Measurements from ENCODE around the gene CHD9.

Gene CHD9

DNA sequence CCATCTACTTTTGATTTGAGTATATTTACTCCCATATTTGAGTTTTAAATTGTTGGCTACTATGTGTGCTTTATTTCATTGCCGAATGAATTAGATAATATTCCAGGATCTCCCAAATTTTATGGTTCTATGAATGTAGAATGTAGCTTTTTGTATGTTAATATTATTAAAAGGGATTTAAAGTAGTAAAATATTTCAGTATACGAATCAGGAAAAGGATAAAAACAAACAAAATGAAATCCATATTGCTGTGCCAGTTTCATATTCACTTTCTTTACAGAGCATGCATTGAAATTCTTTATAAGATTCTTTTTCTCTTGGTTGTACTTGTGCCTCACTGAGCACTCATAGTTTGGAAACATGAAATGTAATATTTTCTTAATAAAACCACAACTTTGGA, 155.1 kb downstream of the CHD9 start:
- TF ChIP-seq POLR2AphosphoS5 (IDR thresholded peaks at IDR 0.05; ENCODE audit: low read depth, low read length) (no peak), TAF1 (IDR thresholded peaks at IDR 0.05; ENCODE audit: borderline replicate concordance, low read depth, low read length) (no peak), POLR2A (IDR thresholded peaks at IDR 0.05; ENCODE audit: low read depth, low read length) (no peak)
- FAIRE-seq (no peak), DNase-seq (ENCODE audit: insufficient read length) (no peak)

DNA sequence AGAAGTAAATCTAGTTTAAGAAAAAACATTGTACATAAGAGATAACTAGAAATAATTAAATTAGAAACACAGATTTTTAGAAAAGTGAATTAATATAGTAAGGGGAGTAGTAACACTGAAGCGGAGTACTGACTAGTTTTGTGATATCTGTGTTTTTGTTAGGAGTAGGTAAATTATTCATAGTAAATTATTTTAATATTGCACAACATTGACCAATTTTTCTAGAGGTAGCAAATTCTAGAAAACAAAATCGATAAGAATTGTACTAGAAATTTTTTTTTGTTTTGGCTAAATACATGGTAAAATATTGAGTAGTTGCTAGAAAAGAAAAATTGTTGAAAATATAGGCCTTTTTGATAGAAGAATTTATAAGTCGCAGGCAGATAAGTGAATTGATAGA, 156.5 kb downstream of the CHD9 start:
- DNase-seq (ENCODE audit: insufficient read length), result no peak
- TF ChIP-seq POLR2AphosphoS5 (IDR thresholded peaks at IDR 0.05; ENCODE audit: low read depth, low read length), result no peak
- no peak for TF ChIP-seq POLR2A (IDR thresholded peaks at IDR 0.05; ENCODE audit: low read depth, low read length)
- no peak for TF ChIP-seq TAF1 (IDR thresholded peaks at IDR 0.05; ENCODE audit: borderline replicate concordance, low read depth, low read length)
- no peak for FAIRE-seq

DNA sequence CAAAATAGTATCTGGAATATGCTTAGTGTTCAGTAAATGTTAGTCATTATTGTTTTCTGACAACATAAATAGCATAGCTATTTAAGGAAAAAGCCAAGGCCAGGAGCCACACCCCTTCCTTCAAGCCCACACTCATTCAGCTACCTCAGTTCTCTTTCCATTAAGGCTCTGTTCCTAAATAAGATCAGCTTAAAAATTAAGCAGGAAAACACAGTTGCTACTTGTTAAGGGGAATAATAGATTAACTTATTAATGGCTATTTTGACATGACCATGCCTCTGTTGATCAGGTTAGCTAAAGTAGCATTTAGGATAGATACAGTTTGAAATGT, 158.1 kb downstream of the CHD9 start:
- TF ChIP-seq POLR2AphosphoS5 (IDR thresholded peaks at IDR 0.05; ENCODE audit: low read depth, low read length) (no peak), TAF1 (IDR thresholded peaks at IDR 0.05; ENCODE audit: borderline replicate concordance, low read depth, low read length) (no peak)
- FAIRE-seq (no peak), DNase-seq (ENCODE audit: insufficient read length) (no peak)

DNA sequence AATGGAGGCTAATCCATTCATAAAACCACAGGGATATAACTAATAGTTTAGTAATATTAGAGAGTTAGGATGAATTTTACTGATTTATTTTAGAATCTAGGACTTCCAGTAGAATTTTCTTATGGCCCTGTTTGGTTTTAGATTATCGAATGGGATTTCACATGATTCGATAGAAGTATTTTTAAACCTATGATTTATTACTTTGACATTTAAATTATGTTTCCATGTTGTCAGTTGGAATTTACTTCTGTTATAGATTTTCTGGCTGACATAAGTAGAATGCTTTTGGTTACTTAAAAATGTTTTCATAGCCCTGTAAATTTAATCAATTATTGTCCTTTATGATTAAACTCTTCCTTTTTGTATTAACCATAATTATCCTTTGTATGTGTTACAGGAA, 158.8 kb downstream of the CHD9 start:
- no peak for DNase-seq (ENCODE audit: insufficient read length)
- no peak for TF ChIP-seq POLR2AphosphoS5 (IDR thresholded peaks at IDR 0.05; ENCODE audit: low read depth, low read length)
- no peak for TF ChIP-seq TAF1 (IDR thresholded peaks at IDR 0.05; ENCODE audit: borderline replicate concordance, low read depth, low read length)
- TF ChIP-seq POLR2A (IDR thresholded peaks at IDR 0.05; ENCODE audit: low read depth, low read length), result no peak
- no peak for FAIRE-seq

DNA sequence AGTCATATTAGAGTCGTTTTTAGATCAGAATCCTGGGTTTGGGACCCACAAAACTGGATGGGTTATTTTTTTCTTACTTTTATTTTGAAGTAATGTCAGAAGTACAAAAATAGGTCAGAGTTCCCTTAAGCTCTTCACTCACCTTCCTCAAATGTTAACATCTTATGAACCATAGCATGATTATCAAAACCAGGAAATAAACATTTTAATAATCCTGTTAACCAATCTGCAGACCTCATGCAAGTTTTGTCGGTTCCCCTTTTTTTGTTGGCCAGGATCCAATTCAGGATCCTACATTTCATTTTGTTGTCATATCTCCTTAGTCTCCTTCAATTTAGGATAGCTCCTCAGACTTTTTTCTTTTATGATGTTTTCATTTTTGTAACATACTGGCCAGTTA, 162.0 kb downstream of the CHD9 start:
- no peak for TF ChIP-seq TAF1 (IDR thresholded peaks at IDR 0.05; ENCODE audit: borderline replicate concordance, low read depth, low read length)
- no peak for TF ChIP-seq POLR2AphosphoS5 (IDR thresholded peaks at IDR 0.05; ENCODE audit: low read depth, low read length)
- no peak for TF ChIP-seq POLR2A (IDR thresholded peaks at IDR 0.05; ENCODE audit: low read depth, low read length)
- DNase-seq (ENCODE audit: insufficient read length), result no peak
- no peak for FAIRE-seq

DNA sequence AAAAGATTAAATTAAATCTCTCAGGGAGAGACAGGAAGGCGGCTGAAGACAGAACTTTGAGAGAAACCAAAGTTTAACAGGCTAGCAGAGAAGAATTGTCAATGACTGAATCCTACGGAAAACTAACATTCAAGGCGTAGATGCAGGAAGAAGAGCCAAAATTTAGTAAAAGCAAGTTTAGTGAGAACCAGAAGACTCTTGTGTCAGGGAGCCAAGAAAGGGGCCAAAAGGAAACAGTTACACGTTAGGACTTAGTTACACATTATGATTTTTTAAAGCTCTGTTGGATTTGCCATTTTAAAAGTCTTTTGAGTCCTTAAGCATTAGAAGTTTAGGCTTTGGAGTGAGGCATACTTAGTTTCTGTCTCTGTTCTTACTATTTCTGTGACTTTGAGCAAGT, 164.6 kb downstream of the CHD9 start:
- TF ChIP-seq POLR2A (IDR thresholded peaks at IDR 0.05; ENCODE audit: low read depth, low read length), result no peak
- no peak for TF ChIP-seq TAF1 (IDR thresholded peaks at IDR 0.05; ENCODE audit: borderline replicate concordance, low read depth, low read length)
- no peak for TF ChIP-seq POLR2AphosphoS5 (IDR thresholded peaks at IDR 0.05; ENCODE audit: low read depth, low read length)
- FAIRE-seq (no peak), DNase-seq (ENCODE audit: insufficient read length) (no peak)

DNA sequence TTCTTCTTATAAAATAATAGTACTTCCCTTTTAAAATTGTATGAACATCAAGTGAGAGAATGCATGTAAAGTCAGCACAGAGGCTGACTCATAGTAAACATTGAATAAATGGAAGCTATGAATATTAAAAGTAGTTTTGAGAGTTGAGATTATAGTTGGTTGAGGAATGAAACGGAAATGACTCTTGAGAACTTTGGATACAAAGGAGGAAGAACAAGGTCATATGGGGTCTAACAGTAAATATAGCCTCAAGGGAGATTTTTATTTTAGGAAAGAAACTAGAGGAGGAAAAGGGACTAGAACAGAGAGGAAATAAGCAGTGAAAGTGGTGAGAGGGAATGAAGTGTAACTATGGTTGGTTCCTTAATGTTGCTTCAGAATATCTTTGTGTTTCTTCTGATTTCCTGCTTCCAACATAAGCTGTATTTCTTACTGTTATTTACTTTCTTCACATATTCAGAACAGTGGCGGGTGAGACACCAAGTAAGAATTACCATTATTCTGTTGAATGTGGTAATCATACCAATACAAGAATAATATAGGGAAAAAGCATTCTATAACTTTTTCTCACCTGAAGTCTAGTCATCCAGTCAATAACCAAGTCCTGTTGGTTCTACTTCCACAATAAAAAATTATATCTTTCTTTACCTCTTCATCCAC, 165.1 kb downstream of the CHD9 start:
- TF ChIP-seq TAF1 (IDR thresholded peaks at IDR 0.05; ENCODE audit: borderline replicate concordance, low read depth, low read length), result no peak
- no peak for TF ChIP-seq POLR2A (IDR thresholded peaks at IDR 0.05; ENCODE audit: low read depth, low read length)
- no peak for TF ChIP-seq POLR2AphosphoS5 (IDR thresholded peaks at IDR 0.05; ENCODE audit: low read depth, low read length)
- DNase-seq (ENCODE audit: insufficient read length) (no peak), FAIRE-seq (no peak)

DNA sequence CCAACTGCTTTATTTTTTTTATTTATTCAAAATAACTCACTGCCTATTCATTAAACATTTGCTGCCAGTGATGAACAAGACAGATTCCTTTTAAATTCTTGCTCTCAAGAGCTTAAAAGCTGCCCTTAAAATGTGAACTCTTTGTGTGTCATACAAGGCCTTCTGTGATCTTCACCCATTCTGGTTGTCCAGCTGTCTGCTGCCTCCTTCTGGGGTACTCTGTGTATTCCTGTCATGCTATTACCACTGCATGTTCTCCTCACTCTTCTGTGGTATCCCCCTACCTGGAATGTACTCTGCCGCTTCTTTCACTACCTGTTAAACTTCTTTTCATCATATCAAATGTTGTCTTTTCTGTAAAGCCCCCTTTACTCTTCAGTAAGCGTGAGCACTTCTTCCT, 165.8 kb downstream of the CHD9 start:
- FAIRE-seq (no peak), DNase-seq (ENCODE audit: insufficient read length) (no peak)
- TF ChIP-seq POLR2A (IDR thresholded peaks at IDR 0.05; ENCODE audit: low read depth, low read length), result no peak
- TF ChIP-seq TAF1 (IDR thresholded peaks at IDR 0.05; ENCODE audit: borderline replicate concordance, low read depth, low read length), result no peak
- no peak for TF ChIP-seq POLR2AphosphoS5 (IDR thresholded peaks at IDR 0.05; ENCODE audit: low read depth, low read length)

DNA sequence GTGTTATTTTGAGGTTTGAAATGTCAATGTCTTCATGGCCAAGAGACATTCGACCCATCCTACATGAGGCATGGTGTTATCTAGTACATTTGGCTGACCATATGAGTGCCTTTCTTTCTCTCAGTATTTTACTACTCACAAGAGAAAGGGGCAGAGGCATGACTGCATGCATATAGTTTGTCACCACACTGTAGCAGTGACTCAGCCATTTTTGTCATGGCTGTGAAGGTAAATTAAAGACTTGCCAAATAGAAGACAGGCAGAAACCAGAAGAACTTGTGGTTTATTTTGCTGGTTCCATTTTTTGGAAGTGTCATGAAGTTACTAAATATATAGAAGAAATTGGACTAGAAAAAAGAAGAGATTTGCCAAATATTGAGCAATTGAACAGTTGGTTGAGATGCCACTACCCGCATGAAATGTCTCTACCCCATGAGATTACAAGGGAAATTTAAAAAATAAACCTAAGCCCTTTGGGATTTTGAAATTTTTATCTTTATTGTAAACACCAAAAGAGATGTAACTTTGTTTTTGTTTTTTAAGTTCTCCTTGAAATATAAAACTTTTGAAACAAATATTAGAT, 170.3 kb downstream of the CHD9 start:
- DNase-seq (ENCODE audit: insufficient read length) (no peak), FAIRE-seq (no peak)
- no peak for TF ChIP-seq POLR2AphosphoS5 (IDR thresholded peaks at IDR 0.05; ENCODE audit: low read depth, low read length)
- no peak for TF ChIP-seq TAF1 (IDR thresholded peaks at IDR 0.05; ENCODE audit: borderline replicate concordance, low read depth, low read length)
- no peak for TF ChIP-seq POLR2A (IDR thresholded peaks at IDR 0.05; ENCODE audit: low read depth, low read length)

DNA sequence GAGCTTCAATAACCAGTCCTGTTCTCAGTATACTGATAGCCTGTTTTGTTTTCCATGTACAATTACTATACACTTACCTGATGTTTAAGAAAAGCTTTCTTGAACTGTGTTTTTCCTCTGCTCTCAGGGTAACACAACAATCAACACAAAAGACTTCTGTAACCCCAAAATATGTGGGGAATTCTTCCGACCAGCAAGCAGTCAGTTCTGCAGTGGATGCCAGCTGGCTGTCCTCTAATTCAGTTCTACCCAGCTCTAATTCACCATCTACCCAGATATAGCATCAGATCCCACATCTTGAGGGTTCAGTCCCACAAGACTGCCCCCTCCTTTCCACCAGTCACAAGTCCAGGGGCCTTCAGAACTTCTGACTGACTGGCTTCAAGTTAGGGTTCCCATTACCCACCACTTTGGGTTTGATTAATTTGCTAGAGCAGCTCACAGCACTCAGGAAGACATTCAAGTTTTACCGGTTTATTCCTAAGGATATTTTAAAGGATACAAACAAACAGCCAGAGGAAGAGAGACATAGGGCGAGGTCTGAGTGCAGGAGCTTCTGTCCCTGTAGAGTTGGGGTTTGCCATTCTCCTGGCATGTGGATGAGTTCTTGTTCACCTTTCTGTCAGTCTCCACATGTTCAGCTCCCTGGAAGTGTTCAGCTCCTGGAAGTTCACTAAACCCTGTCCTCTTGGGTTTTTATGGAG, 178.2 kb downstream of the CHD9 start:
- DNase-seq (ENCODE audit: insufficient read length), result no peak
- FAIRE-seq, result no peak
- TF ChIP-seq TAF1 (IDR thresholded peaks at IDR 0.05; ENCODE audit: borderline replicate concordance, low read depth, low read length) (no peak), POLR2AphosphoS5 (IDR thresholded peaks at IDR 0.05; ENCODE audit: low read depth, low read length) (no peak), POLR2A (IDR thresholded peaks at IDR 0.05; ENCODE audit: low read depth, low read length) (no peak)

DNA sequence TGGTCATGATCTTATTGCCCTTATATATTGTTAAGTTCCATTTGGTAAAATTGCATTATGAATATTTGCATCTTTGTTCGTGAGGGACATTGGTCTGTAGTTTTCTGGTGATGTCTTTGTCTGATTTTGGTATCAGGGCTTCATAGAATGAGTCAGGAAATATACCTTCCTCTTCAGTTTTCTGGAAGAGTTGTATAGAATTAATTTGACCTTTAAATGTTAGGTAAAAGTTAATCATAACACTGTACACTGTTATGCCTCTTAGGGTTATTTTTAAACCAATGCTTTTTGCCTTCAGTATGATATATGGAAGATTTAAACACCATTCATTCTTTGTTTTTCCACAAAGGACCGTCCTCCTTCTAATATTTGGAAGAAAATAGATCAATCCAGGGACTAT, 180.0 kb downstream of the CHD9 start:
- FAIRE-seq (no peak), DNase-seq (ENCODE audit: insufficient read length) (no peak)
- TF ChIP-seq TAF1 (IDR thresholded peaks at IDR 0.05; ENCODE audit: borderline replicate concordance, low read depth, low read length) (no peak), POLR2AphosphoS5 (IDR thresholded peaks at IDR 0.05; ENCODE audit: low read depth, low read length) (no peak), POLR2A (IDR thresholded peaks at IDR 0.05; ENCODE audit: low read depth, low read length) (no peak)

DNA sequence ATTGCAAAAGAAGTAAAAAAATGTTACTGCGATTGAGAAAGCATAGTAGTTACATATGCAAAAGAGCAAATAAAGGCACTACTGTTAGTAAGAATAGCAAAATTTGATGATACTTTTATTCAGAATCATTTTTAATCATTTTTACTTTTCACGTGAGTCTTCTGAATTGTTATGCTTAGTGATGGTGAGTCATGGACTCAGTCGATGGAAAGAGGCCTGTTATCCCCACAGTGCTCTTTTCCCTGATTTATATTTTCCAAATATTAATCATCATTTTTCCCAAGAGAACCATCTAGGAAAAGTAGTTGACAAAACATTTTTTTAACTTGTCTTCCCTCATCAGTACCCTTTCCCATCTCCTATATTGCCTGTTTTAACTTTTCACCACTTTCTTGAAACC, 181.1 kb downstream of the CHD9 start:
- no peak for FAIRE-seq
- TF ChIP-seq TAF1 (IDR thresholded peaks at IDR 0.05; ENCODE audit: borderline replicate concordance, low read depth, low read length), result no peak
- no peak for TF ChIP-seq POLR2A (IDR thresholded peaks at IDR 0.05; ENCODE audit: low read depth, low read length)
- TF ChIP-seq POLR2AphosphoS5 (IDR thresholded peaks at IDR 0.05; ENCODE audit: low read depth, low read length), result no peak

More for the DNA sequence above, 181.1 kb downstream of the CHD9 start:
- no peak for DNase-seq (ENCODE audit: insufficient read length)
